A549 treated with Hydrocortisone at 1 μM for 4 hours (cell line): Measurements from ENCODE around the gene HHATL. TPM values are rescaled to one million over a fixed set of nuclear protein-coding genes. Genes with fewer than 3 reads are reported as not detected.

Experiments
- total RNA-seq: library from RNA; stranded (reverse); fragments of 200-300 nt; extraction: Qiagen RNA extraction; gene quantifications from 5 replicates; pipeline ENCODE4 v1.2.3, GENCODE V29; 2022

The HHATL gene
- not detected in 5 replicates for total RNA-seq

GRCh38 chr3:42702066-42702951 lies at the start of gene HHATL:
Gene HHATL (minus strand): TSS chr3:42702798. CDS start chr3:42700826, 1,972 bp downstream.

GRCh38 chr3:42685363-42685881 lies 17.2 kb downstream of the HHATL start, which contains the start of gene KLHL40:
Gene KLHL40 (plus strand): TSS chr3:42685537. CDS start chr3:42685619, 82 bp downstream.

GRCh38 chr3:42653560-42654330 lies 48.9 kb downstream of the HHATL start, which contains the start of gene ZBTB47:
Gene ZBTB47 (plus strand): TSS chr3:42653697. CDS start chr3:42658356, 4,659 bp downstream.

Other genes starting within 250 kb of the HHATL start
- 1.4 to 1.7 TPM (median 1.4 TPM) in 5 replicates for gene VIPR1, start 200.2 kb downstream of the HHATL start, total RNA-seq
- gene SEC22C, start 120.8 kb downstream of the HHATL start, total RNA-seq = 29.4 to 36.9 TPM (median 35.3 TPM) in 5 replicates
- 18.5 to 19.9 TPM (median 18.7 TPM) in 5 replicates for gene SS18L2, start 111.9 kb downstream of the HHATL start, total RNA-seq
- 8.5 to 12.8 TPM (median 11.0 TPM) in 5 replicates for gene NKTR, start 102.1 kb downstream of the HHATL start, total RNA-seq
- gene ZBTB47, start 49.1 kb downstream of the HHATL start, total RNA-seq = 5.5 to 6.7 TPM (median 6.0 TPM) in 5 replicates
- gene KLHL40, start 17.3 kb downstream of the HHATL start, total RNA-seq = not detected in 5 replicates
- 0.30 to 0.54 TPM (median 0.35 TPM) in 5 replicates for gene CCDC13, start 70.5 kb upstream of the HHATL start, total RNA-seq
- 67.3 to 97.6 TPM (median 74.1 TPM) in 5 replicates for gene HIGD1A, start 101.7 kb upstream of the HHATL start, total RNA-seq
- 0.12 to 0.14 TPM (median 0.13 TPM) in 3 of 5 replicates, not detected in the others for gene ACKR2, start 106.6 kb upstream of the HHATL start, total RNA-seq
- not detected in 5 replicates for gene CYP8B1, start 173.1 kb upstream of the HHATL start, total RNA-seq
- gene ZNF662, start 203.3 kb upstream of the HHATL start, total RNA-seq = not detected in 5 replicates